Skeletal muscle tissue (tissue), 4 donors: ENCODE measurements around the gene CHSY3. TPM values are rescaled to one million over a fixed set of nuclear protein-coding genes. Genes with fewer than 3 reads are reported as not detected.

Experiments used
- H3K27ac ChIP-seq: one replicate; pipeline ENCODE4 v1.7.0; 2013; ENCODE audit warnings: mild to moderate bottlenecking, low read depth, low read length, inconsistent platforms
- H3K27me3 ChIP-seq, 3 donors: one replicate each; pipeline ENCODE4 v1.7.0; 2013; ENCODE audit warnings: low read length in 3 of 3; ENCODE audit not compliant: control insufficient read depth in 3 of 3, insufficient read depth in 3 of 3
- H3K36me3 ChIP-seq, 3 donors: one replicate each; pipeline ENCODE4 v1.7.0; 2013; ENCODE audit warnings: low read length in 3 of 3; ENCODE audit not compliant: control insufficient read depth in 3 of 3, insufficient read depth in 3 of 3
- H3K4me1 ChIP-seq, 3 donors: one replicate each; pipeline ENCODE4 v1.7.0; 2013; ENCODE audit warnings: low read length in 3 of 3, mild to moderate bottlenecking in 3 of 3; ENCODE audit not compliant: control insufficient read depth in 3 of 3, insufficient read depth in 3 of 3
- H3K4me3 ChIP-seq, 3 donors: one replicate each; pipeline ENCODE4 v1.7.0; 2013; ENCODE audit warnings: low read length in 3 of 3
- H3K9ac ChIP-seq, 3 donors: one replicate each; pipeline ENCODE4 v1.7.0; 2013; ENCODE audit warnings: low read length in 3 of 3, mild to moderate bottlenecking in 3 of 3, moderate library complexity in 2 of 3, low read depth in 1 of 3
- H3K9me3 ChIP-seq, 3 donors: one replicate each; pipeline ENCODE4 v1.7.0; 2013; ENCODE audit warnings: low read length in 3 of 3; ENCODE audit not compliant: control insufficient read depth in 3 of 3
- total RNA-seq: library from RNA; depleted of rRNA; stranded (reverse); fragments of >200 nt; gene quantifications from one replicate; pipeline ENCODE4 v1.2.3, GENCODE V29; 2014
- donor health status: Osteomylitis.

Gene CHSY3
- total RNA-seq, 1 donor from 2014 or later, result 12.5 TPM

GRCh38 chr5:129905473-129906176 lies 1.4 kb downstream of the CHSY3 start:
- no peaks in the 10 kb centered on the region for H3K36me3 ChIP-seq
- H3K4me1 ChIP-seq, result peaks cover 14 to 18% (median 15%) of the 10 kb centered on the region in 3 donors
- peak overlapping the region in 2 of 3 donors; percentile 28 to 43 for H3K9ac ChIP-seq
- peak overlapping the region; percentile 20 for H3K27ac ChIP-seq
- no peaks in the 10 kb centered on the region for H3K9me3 ChIP-seq
- peak overlapping the region; percentile 68 to 77 (median 77) for H3K4me3 ChIP-seq
- peaks cover 0 to 26% (median 17%) of the 10 kb centered on the region in 3 donors for H3K27me3 ChIP-seq

GRCh38 chr5:129906177-129906887 lies 2.1 kb downstream of the CHSY3 start:
- Histone ChIP-seq H3K27ac (peak overlapping the region; percentile 20), H3K4me3 (peak overlapping the region; percentile 68 to 77 (median 77)), H3K9me3 (no peaks in the 10 kb centered on the region), H3K4me1 (peaks cover 14 to 18% (median 15%) of the 10 kb centered on the region in 3 donors), H3K9ac (peak overlapping the region; percentile 2 to 42 (median 28)), H3K27me3 (peaks cover 0 to 26% (median 17%) of the 10 kb centered on the region in 3 donors), H3K36me3 (no peaks in the 10 kb centered on the region)

- Histone ChIP-seq H3K27ac (no peak overlapping the region), H3K36me3 (no peaks in the 10 kb centered on the region), H3K4me3 (no peak overlapping the region), H3K27me3 (peaks cover 0 to 26% (median 17%) of the 10 kb centered on the region in 3 donors), H3K9me3 (no peaks in the 10 kb centered on the region), H3K4me1 (peaks cover 11 to 15% (median 14%) of the 10 kb centered on the region in 3 donors), H3K9ac (no peak overlapping the region)
Observed at GRCh38 chr5:129909225-129909624, 5.0 kb downstream of the CHSY3 start.

GRCh38 chr5:129912601-129913255 lies 8.5 kb downstream of the CHSY3 start:
- Histone ChIP-seq H3K27me3 (peaks cover 0 to 7% (median 0%) of the 10 kb centered on the region in 3 donors), H3K9me3 (no peaks in the 10 kb centered on the region), H3K27ac (no peak overlapping the region), H3K4me3 (no peak overlapping the region), H3K9ac (no peak overlapping the region), H3K36me3 (no peaks in the 10 kb centered on the region), H3K4me1 (no peaks in the 10 kb centered on the region)

GRCh38 chr5:129915415-129915814 lies 11.2 kb downstream of the CHSY3 start:
- H3K4me3 ChIP-seq, result no peak overlapping the region
- no peaks in the 10 kb centered on the region for H3K27me3 ChIP-seq
- H3K9ac ChIP-seq, result no peak overlapping the region
- no peaks in the 10 kb centered on the region for H3K9me3 ChIP-seq
- H3K4me1 ChIP-seq, result no peaks in the 10 kb centered on the region
- no peaks in the 10 kb centered on the region for H3K36me3 ChIP-seq
- no peak overlapping the region for H3K27ac ChIP-seq

GRCh38 chr5:129917224-129917623 lies 13.0 kb downstream of the CHSY3 start:
- no peak overlapping the region for H3K9ac ChIP-seq
- H3K36me3 ChIP-seq, result peaks cover 0 to 2% (median 0%) of the 10 kb centered on the region in 3 donors
- H3K9me3 ChIP-seq, result no peaks in the 10 kb centered on the region
- H3K4me3 ChIP-seq, result no peak overlapping the region
- H3K27me3 ChIP-seq, result no peaks in the 10 kb centered on the region
- no peaks in the 10 kb centered on the region for H3K4me1 ChIP-seq
- no peak overlapping the region for H3K27ac ChIP-seq

- Histone ChIP-seq H3K27me3 (no peaks in the 10 kb centered on the region), H3K27ac (no peak overlapping the region), H3K9me3 (no peaks in the 10 kb centered on the region), H3K4me3 (no peak overlapping the region), H3K9ac (no peak overlapping the region), H3K36me3 (peaks cover 0 to 2% (median 0%) of the 10 kb centered on the region in 3 donors), H3K4me1 (no peaks in the 10 kb centered on the region)
Observed at GRCh38 chr5:129921204-129921603, 16.9 kb downstream of the CHSY3 start.

- Histone ChIP-seq H3K9ac (no peak overlapping the region), H3K27ac (no peak overlapping the region), H3K36me3 (no peaks in the 10 kb centered on the region), H3K4me1 (no peaks in the 10 kb centered on the region), H3K9me3 (no peaks in the 10 kb centered on the region), H3K27me3 (no peaks in the 10 kb centered on the region), H3K4me3 (no peak overlapping the region)
Observed at GRCh38 chr5:129930221-129930620, 26.0 kb downstream of the CHSY3 start.

GRCh38 chr5:129935626-129936025 lies 31.4 kb downstream of the CHSY3 start:
- Histone ChIP-seq H3K4me1 (no peaks in the 10 kb centered on the region), H3K36me3 (no peaks in the 10 kb centered on the region), H3K27me3 (no peaks in the 10 kb centered on the region), H3K9ac (no peak overlapping the region), H3K27ac (no peak overlapping the region), H3K9me3 (peaks cover 0 to 5% (median 0%) of the 10 kb centered on the region in 3 donors), H3K4me3 (no peak overlapping the region)

- H3K4me1 ChIP-seq, result no peaks in the 10 kb centered on the region
- H3K27me3 ChIP-seq, result no peaks in the 10 kb centered on the region
- H3K27ac ChIP-seq, result no peak overlapping the region
- H3K9me3 ChIP-seq, result peaks cover 0 to 5% (median 0%) of the 10 kb centered on the region in 3 donors
- H3K36me3 ChIP-seq, result no peaks in the 10 kb centered on the region
- no peak overlapping the region for H3K9ac ChIP-seq
- H3K4me3 ChIP-seq, result no peak overlapping the region
Observed at GRCh38 chr5:129938077-129938476, 33.8 kb downstream of the CHSY3 start.
